Activated T-helper 1 cell treated with Interleukin-2 at 50 U/mL for 16 hours (primary cell): ENCODE data around the gene MAPKBP1.
A peak's percentile ranks its signal among the peaks of the same experiment; 100 is the strongest.

ENCODE experiments used
- DNase-seq: peaks from one replicate; pipeline ENCODE4 v3.0.0-alpha.2; 2020; ENCODE audit warnings: low read depth

Gene MAPKBP1

GRCh38 chr15:41806291-41807181 lies 32.3 kb downstream of the MAPKBP1 start:
- no peak for DNase-seq

DNA sequence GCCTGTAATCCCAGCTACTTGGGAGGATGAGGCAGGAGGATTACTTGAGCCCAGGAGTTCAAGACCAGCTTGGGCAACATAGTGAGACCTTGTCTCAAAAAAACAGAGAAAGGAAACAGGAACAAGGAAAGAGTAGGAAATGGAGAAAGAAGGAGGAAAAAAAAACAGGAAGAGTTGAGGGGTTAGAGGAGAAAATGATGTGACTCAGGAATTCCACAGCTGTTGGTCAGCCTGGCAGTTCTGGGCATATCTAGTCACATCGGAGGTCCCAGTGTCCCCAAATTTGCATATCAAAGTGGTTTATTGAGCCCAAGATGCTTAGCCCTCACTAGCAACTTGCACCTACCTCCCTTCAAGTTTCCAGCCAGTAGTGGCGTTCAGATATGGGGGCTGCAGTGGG lies 34.8 kb downstream of the MAPKBP1 start:
- DNase-seq = no peak

- DNase-seq = no peak
Observed at GRCh38 chr15:41809526-41810220, 35.4 kb downstream of the MAPKBP1 start.

DNA sequence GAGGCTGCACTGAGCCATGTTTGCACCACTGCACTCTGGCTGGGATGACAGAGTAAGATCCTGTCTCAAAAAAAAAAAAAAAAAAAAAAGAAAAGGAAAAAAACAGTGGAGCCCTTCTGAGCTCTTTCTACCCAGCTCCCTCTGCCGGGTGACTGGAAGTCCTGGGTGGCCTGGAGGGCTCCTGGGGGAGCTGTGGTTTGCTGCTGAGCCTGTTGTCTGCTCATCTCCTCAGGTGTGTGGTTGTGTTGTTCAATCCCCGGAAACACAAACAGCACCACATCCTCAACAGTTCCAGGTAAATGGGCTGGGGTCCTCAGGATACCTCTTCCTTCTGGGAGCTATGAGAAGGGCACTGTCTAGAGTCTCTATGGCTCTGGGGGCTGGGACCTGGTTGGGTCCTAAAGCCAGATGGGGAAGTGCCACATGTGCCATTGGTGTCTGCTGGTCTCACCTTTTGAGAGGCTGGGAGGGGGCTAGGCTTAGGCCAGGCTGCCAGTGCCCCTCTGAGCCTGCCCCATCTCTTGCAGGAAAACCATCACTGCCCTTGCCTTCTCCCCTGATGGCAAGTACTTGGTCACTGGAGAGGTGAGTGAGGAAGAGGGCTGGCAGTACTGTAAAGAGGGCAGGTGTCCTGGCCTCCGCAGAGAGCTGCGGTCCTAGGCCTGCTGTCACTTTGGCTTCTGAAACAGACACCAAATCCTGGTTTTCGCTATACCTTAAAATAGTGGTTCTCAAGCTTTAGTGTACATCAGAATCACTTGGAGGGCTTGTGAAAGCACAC lies 36.6 kb downstream of the MAPKBP1 start:
- DNase-seq = no peak

- peak; percentile 52 for DNase-seq
Observed at GRCh38 chr15:41811432-41812195, 37.3 kb downstream of the MAPKBP1 start.

DNA sequence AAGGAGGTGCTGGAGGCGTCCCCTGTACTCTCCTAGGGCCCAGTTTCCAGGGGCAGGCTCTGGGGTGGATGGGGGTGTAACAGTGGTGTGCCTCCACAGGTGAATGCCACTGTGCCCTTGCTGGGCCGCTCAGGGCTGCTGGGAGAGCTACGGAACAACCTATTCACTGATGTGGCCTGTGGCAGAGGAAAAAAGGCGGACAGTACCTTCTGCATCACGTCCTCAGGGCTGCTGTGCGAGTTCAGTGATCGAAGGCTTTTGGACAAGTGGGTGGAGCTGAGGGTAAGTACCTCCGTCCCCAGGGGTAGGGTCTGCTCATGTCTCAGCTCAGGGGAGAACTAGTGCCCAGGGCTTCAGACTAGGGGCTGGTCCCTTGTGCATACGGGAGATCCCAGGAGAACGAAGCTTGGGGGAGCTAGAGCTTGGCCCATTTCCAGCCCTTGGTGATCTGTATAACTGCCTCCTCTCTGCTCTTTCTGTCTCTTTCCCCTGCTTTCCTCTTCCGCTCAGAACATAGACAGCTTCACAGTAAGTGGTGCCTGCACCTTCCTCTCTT lies 38.6 kb downstream of the MAPKBP1 start:
- DNase-seq = no peak

- DNase-seq = no peak
Observed at GRCh38 chr15:41813426-41813825, 39.1 kb downstream of the MAPKBP1 start.

DNA sequence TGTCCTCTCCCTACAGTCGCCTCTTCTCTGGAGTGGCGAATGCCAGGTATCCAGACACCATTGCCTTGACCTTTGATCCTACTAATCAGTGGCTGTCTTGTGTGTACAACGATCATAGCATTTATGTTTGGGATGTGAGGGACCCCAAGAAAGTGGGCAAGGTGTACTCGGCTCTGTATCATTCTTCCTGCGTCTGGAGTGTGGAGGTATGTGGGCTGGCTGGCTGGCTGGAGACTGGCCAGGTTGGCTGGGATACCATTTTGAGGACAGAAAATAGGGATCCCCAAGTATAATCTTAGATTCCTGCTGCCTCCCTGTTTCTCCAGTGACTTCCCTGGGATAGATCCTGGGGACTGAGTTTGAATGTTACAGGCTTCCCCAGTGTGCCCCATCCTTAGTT lies 40.2 kb downstream of the MAPKBP1 start:
- DNase-seq = no peak

DNA sequence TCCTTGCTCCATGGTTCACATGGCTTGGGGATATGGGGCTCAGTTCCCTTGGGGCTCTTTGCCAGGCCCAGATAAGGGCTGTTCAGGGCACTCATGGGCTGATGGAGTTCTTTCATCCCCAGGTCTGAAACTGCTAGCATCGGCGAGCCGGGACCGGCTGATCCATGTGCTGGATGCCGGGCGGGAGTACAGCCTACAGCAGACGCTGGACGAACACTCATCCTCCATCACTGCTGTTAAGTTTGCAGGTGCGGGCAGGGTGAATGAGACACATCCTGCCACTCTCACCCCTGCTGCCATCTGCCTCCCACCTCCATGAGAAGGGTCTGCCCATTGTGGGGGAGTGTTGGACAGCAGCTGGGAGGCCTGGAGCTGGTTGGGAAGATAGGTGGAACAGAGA lies 42.5 kb downstream of the MAPKBP1 start:
- DNase-seq = no peak

- DNase-seq = no peak
Observed at GRCh38 chr15:41817327-41817726, 43.0 kb downstream of the MAPKBP1 start.

DNA sequence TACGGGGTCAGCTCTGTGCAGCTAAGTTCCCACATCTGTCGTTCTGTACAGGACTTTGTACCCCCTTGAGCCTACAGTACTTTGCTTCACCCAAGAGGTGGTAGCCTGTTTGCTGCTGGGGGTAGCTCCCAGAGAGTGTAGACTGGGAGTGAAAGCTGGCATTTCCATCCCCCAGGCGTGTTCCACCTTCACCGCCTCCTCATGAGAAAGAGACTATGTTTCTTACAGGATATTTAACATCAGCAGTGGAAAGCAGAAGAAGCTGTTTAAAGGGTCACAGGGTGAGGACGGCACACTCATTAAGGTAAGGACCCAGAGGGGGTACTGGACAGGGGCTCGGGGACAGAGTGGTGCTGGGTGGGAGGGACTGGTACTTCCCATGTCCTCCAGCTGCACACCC lies 43.5 kb downstream of the MAPKBP1 start:
- DNase-seq = no peak

GRCh38 chr15:41819455-41820050 lies 45.3 kb downstream of the MAPKBP1 start:
- DNase-seq = no peak

DNA sequence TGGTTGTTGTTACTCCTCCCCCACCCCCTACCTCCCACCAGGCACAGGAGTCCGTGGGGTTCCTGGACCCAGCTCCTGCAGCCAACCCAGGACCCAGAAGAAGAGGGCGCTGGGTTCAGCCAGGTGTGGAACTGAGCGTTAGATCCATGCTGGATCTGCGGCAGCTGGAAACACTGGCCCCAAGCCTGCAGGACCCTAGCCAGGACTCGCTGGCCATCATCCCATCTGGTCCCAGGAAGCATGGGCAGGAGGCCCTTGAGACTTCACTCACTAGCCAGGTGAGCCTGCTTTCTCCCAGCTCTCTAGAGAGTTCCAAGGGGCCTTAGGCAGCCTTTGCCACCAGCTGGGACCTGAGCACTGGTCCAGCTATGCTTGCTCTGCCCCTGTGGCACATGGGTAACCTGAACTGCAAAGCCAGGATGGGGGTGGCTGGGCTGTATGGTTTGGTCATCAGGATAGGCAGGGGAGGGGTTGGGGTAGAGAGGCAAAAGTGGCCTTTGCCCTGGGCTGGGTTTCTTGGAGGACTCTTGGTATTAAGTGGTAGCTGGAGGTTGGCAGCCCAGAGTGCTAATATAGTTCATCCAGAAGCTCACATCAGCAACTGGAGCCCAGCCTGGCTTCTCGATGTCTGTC lies 46.6 kb downstream of the MAPKBP1 start:
- DNase-seq = no peak

- no peak for DNase-seq
Observed at GRCh38 chr15:41821831-41822230, 47.5 kb downstream of the MAPKBP1 start.

DNA sequence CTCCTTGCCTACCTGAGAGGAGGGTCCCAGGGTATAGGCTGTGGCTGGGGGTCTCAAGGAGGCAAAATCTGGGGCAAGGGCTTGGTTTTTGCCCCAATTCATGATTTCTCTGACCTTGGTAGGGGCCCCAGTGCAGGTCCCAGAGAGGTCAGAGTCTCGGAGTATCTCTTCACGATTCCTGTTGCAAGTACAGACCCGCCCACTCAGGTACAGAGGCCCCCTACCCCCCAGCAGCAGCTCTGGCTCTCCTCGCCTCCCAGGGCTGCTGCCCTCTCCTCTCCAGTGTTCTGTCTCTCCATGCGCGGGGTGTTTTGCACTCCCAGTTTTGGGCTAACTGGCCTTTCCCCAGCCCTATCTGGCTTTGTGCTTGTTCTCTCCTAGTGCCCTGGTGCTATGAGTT lies 48.2 kb downstream of the MAPKBP1 start:
- no peak for DNase-seq

GRCh38 chr15:41822957-41823356 lies 48.7 kb downstream of the MAPKBP1 start:
- DNase-seq = no peak

DNA sequence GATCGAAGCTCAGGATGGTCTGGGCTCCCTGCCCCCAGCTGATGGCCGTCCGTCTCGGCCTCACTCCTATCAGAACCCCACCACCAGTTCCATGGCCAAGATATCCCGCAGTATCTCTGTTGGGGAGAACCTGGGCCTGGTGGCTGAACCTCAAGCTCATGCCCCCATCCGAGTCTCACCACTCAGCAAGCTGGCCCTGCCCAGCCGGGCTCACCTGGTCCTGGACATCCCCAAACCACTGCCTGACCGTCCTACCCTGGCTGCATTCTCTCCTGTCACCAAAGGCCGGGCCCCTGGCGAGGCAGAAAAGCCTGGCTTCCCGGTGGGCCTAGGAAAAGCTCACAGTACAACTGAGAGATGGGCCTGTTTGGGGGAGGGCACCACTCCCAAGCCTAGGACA lies 49.2 kb downstream of the MAPKBP1 start:
- no peak for DNase-seq

- DNase-seq = no peak
Observed at GRCh38 chr15:41824062-41824745, 49.9 kb downstream of the MAPKBP1 start.

DNA sequence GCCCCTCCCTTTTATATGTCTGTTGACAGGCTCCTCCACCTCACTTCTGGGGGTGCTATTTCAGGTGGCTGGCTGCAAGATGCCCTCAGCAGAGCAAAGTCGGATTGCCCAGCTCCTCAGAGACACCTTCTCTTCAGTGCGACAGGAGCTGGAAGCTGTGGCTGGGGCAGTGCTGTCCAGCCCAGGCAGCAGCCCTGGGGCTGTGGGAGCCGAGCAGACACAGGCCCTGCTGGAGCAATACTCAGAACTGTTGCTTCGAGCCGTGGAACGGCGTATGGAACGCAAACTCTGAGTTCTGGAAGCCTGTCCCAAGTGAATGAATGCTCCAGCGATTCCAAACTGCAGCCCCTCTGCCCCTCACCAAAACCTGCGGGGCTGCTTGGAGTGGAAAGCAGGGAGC lies 50.9 kb downstream of the MAPKBP1 start:
- DNase-seq = no peak
